HG03135 (cell line): Measurements from ENCODE around the gene WDHD1.
"Not testable (repeated sequence)": the region's sequence is repeated elsewhere in the genome, so short reads cannot be mapped to it uniquely, and the experiment has no call there.

ENCODE experiments used
- ATAC-seq: cut with Tn5 transposase; IDR thresholded peaks from one replicate; pipeline ENCODE4 v1.9.1; 2021; ENCODE audit warnings: mild to moderate bottlenecking, moderate library complexity; ENCODE audit not compliant: unreplicated experiment

The WDHD1 gene

DNA sequence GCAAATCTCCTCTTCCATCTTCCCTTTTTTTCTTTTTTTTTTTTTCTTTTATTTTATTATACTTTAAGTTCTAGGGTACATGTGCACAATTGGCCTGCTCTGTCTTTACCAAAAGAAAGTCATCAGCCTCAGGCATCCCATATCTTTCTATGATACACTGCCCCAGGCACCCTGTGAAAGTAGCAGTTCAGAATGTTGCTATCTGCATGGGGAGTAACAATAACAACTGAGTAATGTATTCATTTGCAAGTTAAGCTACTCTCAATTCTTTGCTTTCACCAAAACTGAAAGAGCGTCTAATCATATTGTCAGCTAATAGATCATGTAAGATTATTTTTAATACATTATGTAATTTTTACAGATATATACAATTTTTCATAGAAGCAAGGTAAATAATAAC lies 110.8 kb downstream of the WDHD1 start:
- no peak for ATAC-seq

DNA sequence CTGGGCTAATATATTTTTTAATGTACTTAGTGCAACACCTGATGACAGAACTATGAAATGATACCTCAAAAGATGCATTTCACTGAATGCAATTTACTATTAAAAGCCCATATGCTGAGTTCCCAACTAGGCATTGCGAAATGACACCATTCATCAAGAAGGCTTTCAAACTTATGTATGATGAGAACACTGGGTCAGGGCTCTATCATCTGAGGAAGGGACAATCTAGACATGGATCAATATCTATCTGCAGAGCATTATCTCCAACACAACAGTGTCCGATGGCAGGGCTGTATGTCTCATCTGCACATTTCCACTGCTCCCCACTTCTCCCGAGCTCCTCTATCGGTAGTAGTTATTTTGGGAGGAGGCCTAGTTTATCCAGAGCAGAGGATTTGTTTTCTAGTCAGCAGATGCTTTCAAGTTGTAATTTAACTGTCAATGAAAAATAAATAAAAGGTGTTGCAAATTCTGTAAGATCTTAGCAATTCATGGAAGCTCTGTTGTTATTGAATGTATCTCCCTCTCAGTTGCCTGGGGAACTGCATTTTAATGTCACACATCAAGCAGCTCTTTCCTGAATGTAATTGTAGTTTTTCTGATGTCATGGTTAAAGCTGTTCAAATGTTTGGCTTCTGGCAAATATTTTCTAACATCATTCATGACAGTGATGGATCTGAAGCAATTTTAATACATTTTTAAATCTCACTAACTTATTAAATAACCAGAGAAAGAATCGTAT lies 116.9 kb downstream of the WDHD1 start:
- ATAC-seq, result no peak

DNA sequence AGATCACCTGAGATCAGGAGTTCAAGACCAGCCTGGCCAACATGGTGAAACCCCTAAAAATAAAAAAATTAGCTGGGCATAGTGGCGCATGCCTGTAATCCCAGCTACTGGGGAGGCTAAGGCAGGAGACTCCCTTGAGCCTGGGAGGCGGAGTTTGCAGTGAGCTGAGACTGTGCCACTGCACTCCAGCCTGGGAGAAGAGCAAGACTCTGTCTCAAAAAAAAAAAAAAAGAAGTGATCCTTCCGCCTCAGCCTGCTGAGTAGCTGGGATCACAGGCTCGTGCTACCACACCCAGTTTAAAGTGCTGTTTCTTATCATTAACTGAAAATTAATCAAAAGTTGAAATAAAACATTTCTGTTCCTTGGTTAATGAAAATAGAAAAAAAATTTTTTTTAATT lies 117.9 kb downstream of the WDHD1 start:
- not testable (repeated sequence) for ATAC-seq

DNA sequence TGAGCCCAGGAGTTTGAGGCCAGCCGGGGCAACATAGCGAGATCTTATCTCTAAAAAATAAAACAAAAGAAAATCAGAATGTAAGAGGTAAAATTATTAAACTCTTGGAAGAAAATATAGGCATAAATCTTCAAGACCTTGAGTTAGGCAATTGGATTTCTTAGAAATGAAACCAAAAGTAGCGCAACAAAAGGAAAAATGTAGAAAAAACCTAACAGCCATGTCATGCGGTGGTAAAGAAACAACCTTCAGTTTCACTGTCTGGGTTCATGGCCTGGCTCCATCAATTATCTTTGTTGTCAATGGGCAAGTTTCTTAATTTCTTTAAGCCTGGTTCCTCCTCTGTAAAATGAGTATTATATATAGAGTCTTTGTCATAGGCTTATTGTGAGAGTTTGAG lies 118.7 kb downstream of the WDHD1 start:
- no peak for ATAC-seq

DNA sequence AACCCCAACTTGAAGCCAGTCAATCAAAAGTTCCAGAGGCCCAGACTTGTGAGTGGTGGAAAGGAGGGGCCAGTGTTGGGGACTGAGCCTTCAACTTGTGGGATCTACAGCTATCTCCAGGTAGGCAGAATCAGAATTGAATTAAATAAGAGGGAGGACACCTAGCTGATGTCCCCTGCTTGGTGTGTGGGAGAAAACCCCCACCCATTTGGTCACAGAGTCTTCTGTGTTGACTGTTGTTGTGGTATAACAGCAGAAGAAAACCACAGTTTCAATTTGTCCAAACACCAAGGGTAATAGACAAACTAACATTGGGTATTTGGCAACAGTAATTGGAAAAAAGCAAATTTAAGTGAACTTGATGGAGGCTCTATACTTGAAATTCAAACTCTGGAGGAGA lies 120.8 kb downstream of the WDHD1 start:
- no peak for ATAC-seq

DNA sequence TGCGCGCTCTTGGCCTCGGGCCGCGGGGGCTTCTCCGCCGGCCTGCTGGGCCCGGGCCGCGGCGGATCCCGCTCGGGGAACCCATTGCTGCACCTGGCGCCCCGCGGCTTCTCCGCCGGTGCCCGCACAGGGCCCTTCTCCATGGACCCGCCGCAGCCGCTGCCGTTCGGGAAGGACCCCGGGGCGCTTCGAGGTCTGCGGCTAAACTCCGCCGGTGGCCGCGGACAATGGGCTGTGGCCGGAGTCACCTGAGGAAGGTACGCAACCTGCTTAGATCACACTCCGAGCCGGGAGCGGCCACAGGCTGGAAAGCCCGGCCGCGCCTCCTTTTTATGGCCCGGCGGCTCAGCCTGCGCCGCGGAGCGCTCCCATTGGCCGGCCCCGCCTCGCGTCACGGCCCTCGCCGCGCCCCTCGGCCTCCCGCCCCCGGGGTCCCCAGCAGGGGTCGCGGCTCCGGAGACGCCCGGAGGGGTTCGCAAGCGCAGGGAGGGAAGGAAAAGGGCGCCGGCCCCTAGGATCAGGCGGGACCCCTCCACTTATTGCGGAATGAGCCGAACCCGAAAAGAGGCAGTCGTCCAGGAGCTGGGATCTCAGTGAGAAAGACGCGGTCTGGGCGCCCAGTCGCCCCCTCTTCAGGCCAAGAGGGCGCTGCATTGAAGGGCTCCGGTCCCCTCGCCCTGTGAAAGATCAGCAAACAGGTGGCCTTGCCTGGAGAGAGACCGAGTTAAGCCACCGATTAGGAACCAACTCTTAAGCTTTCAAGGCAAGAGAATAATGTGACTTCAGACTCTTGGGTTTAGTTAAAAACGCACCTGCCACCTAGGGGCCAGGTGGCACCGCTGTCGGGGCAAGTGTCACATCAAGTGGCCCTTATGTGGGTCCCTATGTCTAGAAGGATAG lies 124.1 kb downstream of the WDHD1 start, which contains the start of gene GCH1:
Gene GCH1 (minus strand): TSS at position 306 of the 900 bp plus-strand sequence. CDS start 163 bp downstream, at position 143.
- ATAC-seq, result peak; percentile 74

DNA sequence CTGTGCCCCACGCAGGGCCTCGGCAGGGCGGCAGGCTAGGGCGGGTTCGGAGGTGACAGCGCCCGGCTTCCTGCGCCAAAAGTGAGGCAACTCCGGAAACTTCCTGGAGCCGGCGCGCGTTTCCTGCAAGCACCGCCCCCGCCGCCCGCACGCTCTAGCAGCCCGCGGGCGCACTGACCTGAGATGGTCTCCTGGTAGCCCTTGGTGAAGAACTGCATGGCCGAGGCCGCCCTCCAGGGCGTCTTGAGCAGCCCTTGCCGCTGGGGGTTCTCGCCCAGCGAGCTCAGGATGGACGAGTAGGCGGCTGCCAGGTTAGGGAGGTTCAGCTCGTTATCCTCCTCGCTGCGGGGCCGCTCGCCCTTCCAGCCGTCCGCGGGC lies 124.8 kb downstream of the WDHD1 start:
- peak; percentile 58 for ATAC-seq

DNA sequence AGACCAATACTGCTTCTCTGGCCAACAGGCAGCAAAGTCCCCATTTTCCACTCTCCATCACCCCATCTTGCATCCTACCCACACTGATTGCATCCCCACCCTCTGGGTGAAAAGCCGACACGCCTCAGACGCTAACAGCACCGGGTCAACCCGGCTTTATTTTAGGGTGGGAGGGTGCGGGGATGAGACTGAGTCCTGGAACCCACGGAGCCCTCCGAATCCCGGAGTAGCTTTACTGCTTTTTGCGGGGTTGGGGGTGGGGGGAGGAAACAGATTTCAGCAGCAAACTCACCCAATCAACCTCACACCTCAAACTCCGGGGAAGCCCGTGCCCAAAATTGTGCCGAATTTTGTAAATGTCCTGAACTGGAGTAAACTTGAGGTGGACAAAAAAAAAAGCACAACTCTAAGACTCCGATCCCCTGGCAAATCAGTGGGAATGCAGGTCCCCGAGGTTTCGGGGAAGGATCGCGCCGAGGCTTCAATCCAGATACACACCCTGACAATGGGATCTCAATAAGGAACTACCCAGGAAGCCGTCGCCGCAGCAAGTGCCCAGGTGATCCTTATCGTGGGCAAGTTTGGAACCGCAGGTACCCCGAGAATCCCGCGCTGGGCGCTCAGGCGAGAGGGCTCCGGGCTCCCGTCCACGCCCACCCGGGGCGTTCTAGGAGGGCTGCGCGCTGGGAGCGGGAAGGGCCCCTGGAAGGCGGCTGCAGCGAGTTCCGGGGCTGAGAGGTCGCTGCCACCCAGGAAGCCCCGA lies 125.3 kb downstream of the WDHD1 start:
- ATAC-seq, result peak; percentile 9

DNA sequence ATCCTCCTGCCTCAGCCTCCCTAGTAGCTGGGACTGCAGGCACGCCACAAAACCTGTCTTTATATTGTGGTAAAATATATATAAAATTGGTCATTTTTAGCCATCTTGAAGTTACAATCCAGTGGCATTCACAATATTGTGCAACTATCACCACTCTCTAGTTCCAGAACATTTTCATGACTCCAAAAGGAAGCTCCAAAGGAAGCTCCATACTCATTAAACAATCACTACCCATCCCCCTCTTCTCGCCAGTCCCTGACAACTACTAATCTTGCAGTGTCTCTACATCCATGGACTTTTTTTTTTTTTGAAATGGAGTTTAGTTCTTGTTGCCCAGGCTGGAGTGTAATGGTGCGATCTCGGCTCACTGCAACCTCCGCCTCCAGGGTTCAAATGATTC lies 127.3 kb downstream of the WDHD1 start:
- no peak for ATAC-seq

DNA sequence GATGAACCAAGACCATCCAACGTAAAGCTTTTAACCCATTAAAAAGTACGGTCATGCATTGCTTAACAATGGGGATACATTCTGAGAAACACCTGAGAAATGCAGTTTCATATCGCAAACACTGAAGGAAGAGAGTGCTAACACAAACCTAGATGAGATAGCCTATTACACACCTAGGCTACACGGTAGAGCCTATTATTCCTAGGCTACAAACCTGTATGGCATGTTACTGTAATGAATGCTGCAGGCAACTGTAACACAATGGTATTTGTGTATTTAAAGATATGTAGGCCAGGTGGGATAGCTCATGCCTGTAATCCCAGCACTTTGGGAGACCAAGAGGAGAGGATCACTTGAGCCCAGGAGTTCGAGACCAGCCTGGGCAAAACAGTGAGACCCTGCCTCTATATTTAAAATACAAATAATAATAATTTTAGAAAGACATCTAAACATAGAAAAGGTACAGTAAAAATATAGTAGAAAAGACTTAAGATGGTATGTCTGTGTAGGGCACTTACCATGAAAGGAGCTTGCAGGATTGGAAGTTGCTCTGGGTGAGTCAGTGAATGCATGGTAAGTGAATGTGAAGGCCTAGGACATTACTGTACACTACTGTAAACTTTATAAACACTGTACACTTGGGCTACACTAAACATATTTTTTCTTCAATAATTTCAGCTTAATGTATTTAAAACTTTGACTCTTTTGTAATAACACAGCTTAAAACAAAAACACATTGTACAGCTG lies 128.9 kb downstream of the WDHD1 start:
- not testable (repeated sequence) for ATAC-seq

DNA sequence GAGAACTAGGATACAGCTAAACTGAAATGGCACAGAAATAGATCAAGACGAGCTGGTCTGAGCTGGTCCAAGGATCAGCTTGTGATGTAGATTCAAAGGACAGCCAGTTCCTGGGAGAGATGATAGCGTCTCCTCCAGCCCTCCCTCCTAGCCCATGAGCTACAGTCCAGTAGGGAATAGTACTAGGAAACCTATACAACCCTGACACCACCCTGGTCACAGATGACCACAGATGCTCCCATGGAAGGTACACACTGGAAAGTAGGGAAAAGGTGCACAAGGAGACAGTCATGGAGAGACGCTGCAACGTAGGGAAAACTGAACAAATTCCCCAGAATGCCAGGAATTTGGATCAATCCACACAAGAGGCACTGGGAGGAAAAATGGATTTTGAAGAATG lies 131.2 kb downstream of the WDHD1 start:
- no peak for ATAC-seq

DNA sequence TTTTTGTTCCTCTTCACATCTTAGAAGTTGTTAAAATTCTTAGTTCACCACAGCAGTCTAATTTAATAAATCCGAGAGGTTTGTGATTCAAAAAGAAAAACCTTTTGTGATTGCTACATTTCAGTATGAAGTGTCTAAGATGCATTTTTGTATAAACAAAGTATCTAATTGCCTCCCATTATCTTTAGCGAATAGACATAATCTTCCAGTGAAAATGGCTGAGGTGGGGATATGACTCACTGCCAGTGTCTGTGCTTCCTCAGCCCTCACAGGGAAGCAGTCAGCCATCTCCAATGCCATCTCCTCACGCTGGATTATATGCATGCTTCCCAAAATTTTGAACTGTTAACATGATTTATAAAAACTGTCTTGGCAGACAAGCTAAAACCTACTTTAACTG lies 131.9 kb downstream of the WDHD1 start:
- no peak for ATAC-seq

DNA sequence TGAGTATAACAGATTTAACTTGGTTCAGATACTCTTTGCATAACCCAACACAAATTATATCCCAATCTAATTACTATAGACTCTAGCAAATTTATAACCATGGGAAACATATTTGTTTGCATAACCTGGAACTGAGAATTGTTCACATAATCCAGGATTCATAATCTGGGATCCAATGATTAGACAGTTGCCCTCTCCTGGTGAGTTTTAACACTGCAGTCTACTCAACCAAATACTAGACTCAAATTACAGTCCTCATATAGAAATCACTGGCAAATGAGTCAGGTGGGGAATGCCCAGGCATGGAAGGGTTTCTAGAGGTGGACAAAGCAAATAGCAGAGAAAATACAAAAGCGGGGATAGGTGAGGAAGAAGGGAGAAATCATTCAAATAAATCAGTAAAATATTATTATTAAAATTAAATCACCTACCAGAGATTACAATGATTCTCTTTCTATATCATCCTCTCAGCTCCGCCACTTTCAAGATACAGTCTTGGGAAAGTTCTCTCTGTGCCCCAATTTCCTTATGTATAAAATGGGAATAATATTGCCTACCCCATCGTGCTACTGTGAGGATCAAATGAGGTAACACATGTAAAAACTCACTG lies 133.6 kb downstream of the WDHD1 start:
- no peak for ATAC-seq

DNA sequence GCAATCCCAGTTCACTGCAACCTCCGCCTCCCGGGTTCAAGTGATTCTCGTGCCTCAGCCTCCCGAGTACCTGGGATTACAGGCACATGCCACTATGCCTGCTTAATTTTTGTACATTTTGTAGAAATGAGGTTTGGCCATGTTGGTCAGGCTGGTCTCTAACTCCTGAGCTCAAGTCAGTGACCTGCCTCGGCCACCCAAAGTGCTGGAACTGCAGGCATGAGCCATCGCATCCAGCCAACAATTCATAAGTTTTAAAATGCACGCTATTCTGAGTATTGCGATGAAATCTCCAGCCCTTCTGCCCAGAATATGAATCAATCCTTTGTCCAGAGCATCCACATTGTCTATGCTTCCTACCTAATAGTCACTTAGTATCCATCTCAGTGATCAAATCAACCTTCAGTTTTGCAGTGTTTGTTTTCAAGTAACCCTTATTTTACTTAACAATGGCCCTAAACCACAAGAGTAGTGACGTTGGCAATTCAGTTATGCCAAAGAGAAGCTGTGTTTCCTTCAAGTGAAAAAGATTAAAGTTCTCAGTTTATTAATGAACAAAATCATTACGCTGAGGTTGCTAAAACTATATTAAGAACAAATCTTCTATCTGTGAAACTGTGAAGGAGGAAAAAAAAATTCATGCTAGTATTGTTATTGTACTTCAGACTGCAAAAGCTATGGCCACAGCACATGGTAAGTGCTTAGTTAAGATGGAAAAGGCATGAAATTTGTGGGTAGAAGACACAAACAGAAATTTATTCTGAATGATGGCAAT lies 135.2 kb downstream of the WDHD1 start:
- ATAC-seq, result no peak

DNA sequence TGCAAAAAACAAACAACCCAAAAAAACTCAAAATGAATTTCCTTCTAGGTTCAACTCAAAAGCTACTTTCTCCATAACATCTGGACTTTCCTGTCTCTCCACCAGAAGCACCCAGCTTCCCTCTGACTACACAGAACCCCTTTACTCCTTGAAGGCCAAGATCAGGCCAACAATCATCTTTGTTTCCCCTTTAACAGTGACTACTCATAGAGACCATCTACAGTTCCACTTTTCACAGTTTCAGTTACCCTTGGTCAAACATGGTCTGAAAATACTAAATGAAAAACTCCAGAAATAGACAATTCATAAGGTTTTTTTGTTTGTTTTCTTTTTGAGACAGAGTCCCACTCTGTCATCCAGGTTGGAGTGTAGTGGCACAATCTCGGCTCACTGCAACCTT lies 136.1 kb downstream of the WDHD1 start:
- peak; percentile 77 for ATAC-seq

DNA sequence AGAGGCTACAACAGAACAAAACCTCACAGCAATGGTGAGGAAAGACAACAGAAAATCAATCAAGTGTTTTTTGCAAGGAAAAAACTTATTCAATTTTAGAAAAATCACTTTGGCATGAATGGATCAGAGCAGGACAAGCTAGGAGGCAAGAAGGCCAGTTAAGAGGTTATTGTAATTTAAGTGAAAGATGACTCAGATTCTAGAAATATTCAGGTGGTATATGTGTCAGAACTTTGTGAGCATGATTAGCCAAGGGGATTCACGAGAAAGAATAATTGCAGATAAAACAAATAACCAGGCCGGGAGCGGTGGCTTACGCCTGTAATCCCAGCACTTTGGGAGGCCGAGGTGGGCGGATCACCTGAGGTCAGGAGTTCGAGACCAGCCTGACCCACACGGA lies 137.0 kb downstream of the WDHD1 start:
- ATAC-seq, result no peak
